ENCODE measurements around the gene STK32A.

GRCh38 chr5:147327421-147327820 is 92.6 kb downstream of the STK32A start:
- TF ChIP-seq POLR2A (IDR thresholded peaks at IDR 0.05) (no peak), CTCF (IDR thresholded peaks at IDR 0.05) (no peak), POLR2AphosphoS5 (IDR thresholded peaks at IDR 0.05) (no peak)
